HEK293 (cell line): Measurements from ENCODE around the gene EGR4.
A peak's percentile ranks its signal among the peaks of the same experiment; 100 is the strongest.

Source experiments
- GLIS2 ChIP-seq: fragments of 450-650 bp; formaldehyde crosslinking; IDR thresholded peaks from 2 replicates; pipeline ENCODE4 v1.5.1; 2016; ENCODE audit warnings: missing biosample characterization, missing genetic modification characterization
- HIC1 ChIP-seq: fragments of 450-650 bp; formaldehyde crosslinking; IDR thresholded peaks from 2 replicates; pipeline ENCODE4 v1.5.1; 2016; ENCODE audit warnings: missing biosample characterization, missing genetic modification characterization
- MZF1 ChIP-seq: fragments of 450-650 bp; formaldehyde crosslinking; IDR thresholded peaks from 2 replicates; pipeline ENCODE4 v1.5.1; 2017; ENCODE audit warnings: missing biosample characterization, missing genetic modification characterization, borderline replicate concordance
- PATZ1 ChIP-seq: fragments of 450-650 bp; formaldehyde crosslinking; IDR thresholded peaks from 2 replicates; pipeline ENCODE4 v1.5.1; 2016; ENCODE audit warnings: missing biosample characterization, missing genetic modification characterization
- REST ChIP-seq: fragments of 450-650 bp; formaldehyde crosslinking; IDR thresholded peaks from 2 replicates; pipeline ENCODE4 v1.5.1; 2016; ENCODE audit warnings: missing biosample characterization, missing genetic modification characterization
- SCRT2 ChIP-seq: fragments of 450-650 bp; formaldehyde crosslinking; IDR thresholded peaks from 2 replicates; pipeline ENCODE4 v1.5.1; 2016; ENCODE audit warnings: missing biosample characterization, missing genetic modification characterization
- ZBTB17 ChIP-seq: fragments of 450-650 bp; formaldehyde crosslinking; IDR thresholded peaks from 2 replicates; pipeline ENCODE4 v1.5.1; 2016; ENCODE audit warnings: missing biosample characterization, missing genetic modification characterization
- ZBTB44 ChIP-seq: fragments of 450-650 bp; IDR thresholded peaks from 2 replicates; pipeline ENCODE4 v1.5.1; 2018; ENCODE audit warnings: missing biosample characterization, mild to moderate bottlenecking, missing genetic modification characterization
- ZEB2 ChIP-seq: fragments of 450-650 bp; formaldehyde crosslinking; IDR thresholded peaks from 2 replicates; pipeline ENCODE4 v1.5.1; 2016; ENCODE audit warnings: missing biosample characterization, missing genetic modification characterization
- ZNF266 ChIP-seq: fragments of 450-650 bp; formaldehyde crosslinking; IDR thresholded peaks from 2 replicates; pipeline ENCODE4 v1.5.1; 2016; ENCODE audit warnings: missing biosample characterization, missing genetic modification characterization, low read depth
- ZNF335 ChIP-seq: fragments of 450-650 bp; formaldehyde crosslinking; conservative IDR thresholded peaks from 2 replicates; pipeline ENCODE4 v1.5.1; 2016; ENCODE audit warnings: missing biosample characterization, missing genetic modification characterization
- ZNF585B ChIP-seq: fragments of 450-650 bp; formaldehyde crosslinking; IDR thresholded peaks from 2 replicates; pipeline ENCODE4 v1.5.1; 2016; ENCODE audit warnings: missing biosample characterization, missing genetic modification characterization
- ZNF747 ChIP-seq: fragments of 450-650 bp; formaldehyde crosslinking; IDR thresholded peaks from 2 replicates; pipeline ENCODE4 v1.5.1; 2016; ENCODE audit warnings: missing biosample characterization, missing genetic modification characterization

Gene EGR4

GRCh38 chr2:73243884-73244570, 49.3 kb downstream of the EGR4 start (continued):
- TF ChIP-seq ZBTB44 (tag by site-specific recombination) (no peak), ZEB2 (tag by site-specific recombination) (no peak), ZNF335 (tag by site-specific recombination) (no peak), MZF1 (tag by site-specific recombination) (no peak), HIC1 (tag by site-specific recombination) (no peak), ZNF585B (tag by site-specific recombination) (no peak), ZBTB17 (tag by site-specific recombination) (0 out of 2 replicates have a peak, but pooled peaks have one; percentile 42), GLIS2 (tag by site-specific recombination) (no peak), SCRT2 (tag by site-specific recombination) (peak; percentile 90), PATZ1 (tag by site-specific recombination) (no peak), ZNF747 (tag by site-specific recombination) (no peak), REST (tag by site-specific recombination) (no peak), ZNF266 (tag by site-specific recombination) (no peak)
- TF ChIP-seq, all 188 proteins: peak for 4
